ENCODE data around the gene TM9SF4. TPM values are rescaled to one million over a fixed set of nuclear protein-coding genes. Genes with fewer than 3 reads are reported as not detected.

The TM9SF4 gene
- total RNA-seq, 1 donor from 2014 or later, result 39.6 TPM

- DNase-seq (ENCODE audit: low read depth), result no peak
- Histone ChIP-seq H3K27me3 (ENCODE audit: control insufficient read depth, insufficient read depth, low read length) (no peaks in the 10 kb centered on the region), H3K4me3 (ENCODE audit: low read depth, low read length) (no peak overlapping the region), H3K36me3 (ENCODE audit: control insufficient read depth, insufficient read depth, low read length) (no peaks in the 10 kb centered on the region)
- TF ChIP-seq, protein P1, sequence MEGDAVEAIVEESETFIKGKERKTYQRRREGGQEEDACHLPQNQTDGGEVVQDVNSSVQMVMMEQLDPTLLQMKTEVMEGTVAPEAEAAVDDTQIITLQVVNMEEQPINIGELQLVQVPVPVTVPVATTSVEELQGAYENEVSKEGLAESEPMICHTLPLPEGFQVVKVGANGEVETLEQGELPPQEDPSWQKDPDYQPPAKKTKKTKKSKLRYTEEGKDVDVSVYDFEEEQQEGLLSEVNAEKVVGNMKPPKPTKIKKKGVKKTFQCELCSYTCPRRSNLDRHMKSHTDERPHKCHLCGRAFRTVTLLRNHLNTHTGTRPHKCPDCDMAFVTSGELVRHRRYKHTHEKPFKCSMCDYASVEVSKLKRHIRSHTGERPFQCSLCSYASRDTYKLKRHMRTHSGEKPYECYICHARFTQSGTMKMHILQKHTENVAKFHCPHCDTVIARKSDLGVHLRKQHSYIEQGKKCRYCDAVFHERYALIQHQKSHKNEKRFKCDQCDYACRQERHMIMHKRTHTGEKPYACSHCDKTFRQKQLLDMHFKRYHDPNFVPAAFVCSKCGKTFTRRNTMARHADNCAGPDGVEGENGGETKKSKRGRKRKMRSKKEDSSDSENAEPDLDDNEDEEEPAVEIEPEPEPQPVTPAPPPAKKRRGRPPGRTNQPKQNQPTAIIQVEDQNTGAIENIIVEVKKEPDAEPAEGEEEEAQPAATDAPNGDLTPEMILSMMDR (IDR thresholded peaks at IDR 0.05; ENCODE audit: insufficient read depth, low read length, poor library complexity, severe bottlenecking), result no peak
Observed at GRCh38 chr20:32179515-32179914, 70.0 kb downstream of the TM9SF4 start.

- no peak for DNase-seq (ENCODE audit: low read depth)
- Histone ChIP-seq H3K36me3 (ENCODE audit: control insufficient read depth, insufficient read depth, low read length) (no peaks in the 10 kb centered on the region), H3K4me3 (ENCODE audit: low read depth, low read length) (no peak overlapping the region), H3K27me3 (ENCODE audit: control insufficient read depth, insufficient read depth, low read length) (no peaks in the 10 kb centered on the region)
- TF ChIP-seq, protein P1 (IDR thresholded peaks at IDR 0.05; ENCODE audit: insufficient read depth, low read length, poor library complexity, severe bottlenecking), result no peak
Observed at GRCh38 chr20:32179934-32180333, 70.4 kb downstream of the TM9SF4 start.

- Histone ChIP-seq H3K27me3 (ENCODE audit: control insufficient read depth, insufficient read depth, low read length) (no peaks in the 10 kb centered on the region), H3K4me3 (ENCODE audit: low read depth, low read length) (no peak overlapping the region), H3K36me3 (ENCODE audit: control insufficient read depth, insufficient read depth, low read length) (no peaks in the 10 kb centered on the region)
- TF ChIP-seq, protein P1 (IDR thresholded peaks at IDR 0.05; ENCODE audit: insufficient read depth, low read length, poor library complexity, severe bottlenecking), result no peak
- DNase-seq (ENCODE audit: low read depth), result no peak
Observed at GRCh38 chr20:32181606-32182005, 72.1 kb downstream of the TM9SF4 start.

GRCh38 chr20:32183947-32184635, 74.6 kb downstream of the TM9SF4 start:
- Histone ChIP-seq H3K27me3 (ENCODE audit: control insufficient read depth, insufficient read depth, low read length) (no peaks in the 10 kb centered on the region), H3K4me3 (ENCODE audit: low read depth, low read length) (no peak overlapping the region), H3K36me3 (ENCODE audit: control insufficient read depth, insufficient read depth, low read length) (no peaks in the 10 kb centered on the region)
- TF ChIP-seq, protein P1 (IDR thresholded peaks at IDR 0.05; ENCODE audit: insufficient read depth, low read length, poor library complexity, severe bottlenecking), result no peak
- no peak for DNase-seq (ENCODE audit: low read depth)

DNA sequence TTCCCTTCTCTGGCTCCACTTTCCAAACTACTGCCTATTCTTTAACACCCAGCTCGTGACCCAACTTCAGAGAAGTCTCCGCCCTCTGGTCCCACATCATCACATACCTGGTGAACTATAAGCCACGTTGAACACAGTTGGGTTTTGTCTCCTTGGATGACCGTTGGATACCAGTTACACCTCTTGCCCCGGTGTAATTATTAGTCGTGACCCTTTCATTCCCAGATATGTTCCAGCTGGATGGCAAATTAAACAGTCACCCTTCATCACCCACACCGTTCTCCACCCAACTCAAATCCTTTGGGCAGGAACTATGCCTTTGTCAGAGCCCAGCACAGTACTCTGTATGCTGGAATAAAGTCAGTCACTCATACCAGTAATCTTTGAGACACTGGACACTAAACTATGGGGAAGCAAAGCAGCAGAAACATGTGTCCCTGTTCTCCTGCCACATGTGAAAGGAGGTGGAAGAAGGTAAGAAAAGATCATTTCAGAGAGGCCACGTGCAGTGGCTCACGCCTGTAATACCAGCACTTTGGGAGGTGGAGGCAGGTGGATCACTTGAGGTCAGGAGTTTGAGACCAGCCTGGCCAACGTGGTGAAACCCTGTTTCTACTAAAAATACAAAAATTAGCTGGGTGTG, 75.6 kb downstream of the TM9SF4 start:
- Histone ChIP-seq H3K4me3 (ENCODE audit: low read depth, low read length) (no peak overlapping the region), H3K36me3 (ENCODE audit: control insufficient read depth, insufficient read depth, low read length) (no peaks in the 10 kb centered on the region), H3K27me3 (ENCODE audit: control insufficient read depth, insufficient read depth, low read length) (no peaks in the 10 kb centered on the region)
- DNase-seq (ENCODE audit: low read depth), result no peak
- TF ChIP-seq, protein P1 (IDR thresholded peaks at IDR 0.05; ENCODE audit: insufficient read depth, low read length, poor library complexity, severe bottlenecking), result no peak
